ENCODE data around the gene IL22RA2. TPM values are rescaled to one million over a fixed set of nuclear protein-coding genes. Genes with fewer than 3 reads are reported as not detected.
"Not testable (repeated sequence)": the region's sequence is repeated elsewhere in the genome, so short reads cannot be mapped to it uniquely, and the experiment has no call there.

Gene IL22RA2
- total RNA-seq, 1 donor from 2014 or later, result not detected

DNA sequence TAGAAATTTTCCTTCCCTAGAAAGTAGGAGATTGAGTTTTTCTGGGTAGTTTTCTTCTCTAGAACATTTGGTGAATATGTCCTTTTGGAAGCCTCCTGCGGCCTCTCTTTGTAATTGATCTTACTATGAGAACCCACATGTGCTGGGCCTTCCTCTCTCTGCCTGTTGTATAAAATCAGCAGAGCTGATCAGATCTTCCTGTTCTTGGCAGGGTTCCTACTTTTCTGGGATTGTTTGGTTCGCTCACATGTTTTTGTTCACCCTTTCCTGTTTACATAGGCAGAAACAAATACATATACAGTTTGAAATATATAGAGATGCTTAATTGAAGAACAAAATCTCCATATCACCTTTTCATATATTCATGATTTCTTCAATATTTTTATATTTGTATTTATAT is 57.8 kb downstream of the IL22RA2 start:
- H3K27ac ChIP-seq, result no peak overlapping the region
- peaks cover 8% of the 10 kb centered on the region for H3K9me3 ChIP-seq
- DNase-seq (no peak), ATAC-seq (no peak)
- H3K4me3 ChIP-seq, result no peak overlapping the region
- H3K36me3 ChIP-seq, result no peaks in the 10 kb centered on the region
- no peaks in the 10 kb centered on the region for H3K27me3 ChIP-seq
- TF ChIP-seq, protein P1, sequence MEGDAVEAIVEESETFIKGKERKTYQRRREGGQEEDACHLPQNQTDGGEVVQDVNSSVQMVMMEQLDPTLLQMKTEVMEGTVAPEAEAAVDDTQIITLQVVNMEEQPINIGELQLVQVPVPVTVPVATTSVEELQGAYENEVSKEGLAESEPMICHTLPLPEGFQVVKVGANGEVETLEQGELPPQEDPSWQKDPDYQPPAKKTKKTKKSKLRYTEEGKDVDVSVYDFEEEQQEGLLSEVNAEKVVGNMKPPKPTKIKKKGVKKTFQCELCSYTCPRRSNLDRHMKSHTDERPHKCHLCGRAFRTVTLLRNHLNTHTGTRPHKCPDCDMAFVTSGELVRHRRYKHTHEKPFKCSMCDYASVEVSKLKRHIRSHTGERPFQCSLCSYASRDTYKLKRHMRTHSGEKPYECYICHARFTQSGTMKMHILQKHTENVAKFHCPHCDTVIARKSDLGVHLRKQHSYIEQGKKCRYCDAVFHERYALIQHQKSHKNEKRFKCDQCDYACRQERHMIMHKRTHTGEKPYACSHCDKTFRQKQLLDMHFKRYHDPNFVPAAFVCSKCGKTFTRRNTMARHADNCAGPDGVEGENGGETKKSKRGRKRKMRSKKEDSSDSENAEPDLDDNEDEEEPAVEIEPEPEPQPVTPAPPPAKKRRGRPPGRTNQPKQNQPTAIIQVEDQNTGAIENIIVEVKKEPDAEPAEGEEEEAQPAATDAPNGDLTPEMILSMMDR (IDR thresholded peaks at IDR 0.05), result no peak
- intact Hi-C loops (cut with DNase I), result no loop called here
- peaks cover 7% of the 10 kb centered on the region for H3K4me1 ChIP-seq

DNA sequence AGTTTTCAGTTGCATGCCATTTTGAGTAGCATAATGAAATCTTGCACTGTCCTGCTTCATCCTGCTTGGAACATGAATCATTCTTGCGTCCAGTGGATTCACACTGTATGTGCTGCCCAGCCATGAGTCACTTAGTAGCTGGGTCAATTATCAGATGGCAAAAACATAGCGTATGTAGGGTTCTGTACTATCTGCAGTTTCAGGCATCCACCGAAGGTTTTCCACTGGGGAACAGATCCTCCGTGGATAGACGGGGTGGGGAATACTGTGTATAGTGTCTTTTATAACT is 61.4 kb downstream of the IL22RA2 start:
- H3K9me3 ChIP-seq, result no peaks in the 10 kb centered on the region
- no peak overlapping the region for H3K27ac ChIP-seq
- DNase-seq, result no peak
- intact Hi-C loops (cut with DNase I), result no loop called here
- TF ChIP-seq, protein P1 (IDR thresholded peaks at IDR 0.05), result no peak
- no peaks in the 10 kb centered on the region for H3K27me3 ChIP-seq
- no peak for ATAC-seq
- H3K36me3 ChIP-seq, result no peaks in the 10 kb centered on the region
- H3K4me1 ChIP-seq, result peaks cover 7% of the 10 kb centered on the region
- no peak overlapping the region for H3K4me3 ChIP-seq

- H3K4me1 ChIP-seq, result peaks cover 4% of the 10 kb centered on the region
- H3K9me3 ChIP-seq, result no peaks in the 10 kb centered on the region
- H3K36me3 ChIP-seq, result no peaks in the 10 kb centered on the region
- intact Hi-C loops (cut with DNase I), result no loop called here
- ATAC-seq (no peak), DNase-seq (no peak)
- no peak overlapping the region for H3K4me3 ChIP-seq
- H3K27ac ChIP-seq, result no peak overlapping the region
- TF ChIP-seq, protein P1 (IDR thresholded peaks at IDR 0.05), result no peak
- no peaks in the 10 kb centered on the region for H3K27me3 ChIP-seq
These were observed 62.0 kb downstream of the IL22RA2 start for GRCh38 chr6:137111296-137112066.

GRCh38 chr6:137107767-137108105 is 65.7 kb downstream of the IL22RA2 start:
- DNase-seq, result no peak
- H3K4me3 ChIP-seq, result no peak overlapping the region
- ATAC-seq, result no peak
- TF ChIP-seq, protein P1 (IDR thresholded peaks at IDR 0.05), result no peak
- no peaks in the 10 kb centered on the region for H3K4me1 ChIP-seq
- no peak overlapping the region for H3K27ac ChIP-seq
- no peaks in the 10 kb centered on the region for H3K36me3 ChIP-seq
- intact Hi-C loops (cut with DNase I), result no loop called here
- no peaks in the 10 kb centered on the region for H3K9me3 ChIP-seq
- no peaks in the 10 kb centered on the region for H3K27me3 ChIP-seq

GRCh38 chr6:137107047-137107766 is 66.2 kb downstream of the IL22RA2 start:
- DNase-seq; ATAC-seq; H3K4me1 ChIP-seq; H3K36me3 ChIP-seq; H3K27ac ChIP-seq; H3K27me3 ChIP-seq; H3K4me3 ChIP-seq; intact Hi-C loops (cut with DNase I); H3K9me3 ChIP-seq: not testable (repeated sequence)

GRCh38 chr6:137106183-137106582 is 67.3 kb downstream of the IL22RA2 start:
- Histone ChIP-seq H3K36me3 (no peaks in the 10 kb centered on the region), H3K27me3 (no peaks in the 10 kb centered on the region), H3K4me1 (no peaks in the 10 kb centered on the region), H3K9me3 (no peaks in the 10 kb centered on the region), H3K4me3 (no peak overlapping the region), H3K27ac (no peak overlapping the region)
- ATAC-seq (no peak), DNase-seq (no peak)
- TF ChIP-seq, protein P1 (IDR thresholded peaks at IDR 0.05), result no peak
- intact Hi-C loops (cut with DNase I), result no loop called here

Measured in upper lobe of right lung (tissue), 1 donor.